DMS114 treated with DMSO at 0.1 percent for 48 hours (cell line): Measurements from ENCODE around the gene P2RX3.
"Not testable (repeated sequence)": the region's sequence is repeated elsewhere in the genome, so short reads cannot be mapped to it uniquely, and the experiment has no call there.

Source experiments
- DNase-seq: peaks from one replicate; lab custom pipeline; 2025; ENCODE audit not compliant: unreplicated experiment; lab: John Stamatoyannopoulos, UW

Gene P2RX3

GRCh38 chr11:57324154-57324885 lies 13.8 kb upstream of the P2RX3 start:
- no peak for DNase-seq

- DNase-seq, result peak; percentile 63
Measured at GRCh38 chr11:57324886-57325734, 13.0 kb upstream of the P2RX3 start, which contains the start of gene TNKS1BP1. Gene TNKS1BP1 (minus strand): TSS chr11:57324952. CDS start chr11:57321885, 3,067 bp downstream.

- no peak for DNase-seq
Measured at GRCh38 chr11:57325735-57326048, 12.5 kb upstream of the P2RX3 start.

- DNase-seq, result no peak
Measured at GRCh38 chr11:57327721-57328120, 10.4 kb upstream of the P2RX3 start.

GRCh38 chr11:57330029-57330428 lies 8.1 kb upstream of the P2RX3 start:
- no peak for DNase-seq

- no peak for DNase-seq
Measured at GRCh38 chr11:57331720-57332119, 6.4 kb upstream of the P2RX3 start.

GRCh38 chr11:57332694-57333440 lies 5.3 kb upstream of the P2RX3 start:
- no peak for DNase-seq

GRCh38 chr11:57335023-57335342 lies 3.2 kb upstream of the P2RX3 start:
- DNase-seq, result no peak

- peak; percentile 59 for DNase-seq
Measured at GRCh38 chr11:57335343-57336110, 2.6 kb upstream of the P2RX3 start, which contains the start of gene SSRP1. Gene SSRP1 (minus strand): TSS chr11:57335892. CDS start chr11:57335121, 771 bp downstream.

- no peak for DNase-seq
Measured at GRCh38 chr11:57336111-57336666, 2.0 kb upstream of the P2RX3 start.

- DNase-seq, result not testable (repeated sequence)
Measured at GRCh38 chr11:57336856-57337255, 1.3 kb upstream of the P2RX3 start.

GRCh38 chr11:57339328-57339727 lies 1.2 kb downstream of the P2RX3 start:
- DNase-seq, result no peak

GRCh38 chr11:57340039-57340615 lies 2.0 kb downstream of the P2RX3 start:
- no peak for DNase-seq

GRCh38 chr11:57341250-57341808 lies 3.2 kb downstream of the P2RX3 start:
- DNase-seq, result no peak

- no peak for DNase-seq
Measured at GRCh38 chr11:57342702-57343101, 4.5 kb downstream of the P2RX3 start.

- DNase-seq, result no peak
Measured at GRCh38 chr11:57343825-57344224, 5.7 kb downstream of the P2RX3 start.

- DNase-seq, result no peak
Measured at GRCh38 chr11:57344826-57345225, 6.7 kb downstream of the P2RX3 start.

GRCh38 chr11:57345555-57346211 lies 7.5 kb downstream of the P2RX3 start:
- DNase-seq, result peak; percentile 44

GRCh38 chr11:57347336-57347735 lies 9.2 kb downstream of the P2RX3 start:
- no peak for DNase-seq
